D721Med (cell line): ENCODE measurements around the gene UGT1A4.
"Not testable (repeated sequence)": the region's sequence is repeated elsewhere in the genome, so short reads cannot be mapped to it uniquely, and the experiment has no call there.

ENCODE experiments used
- DNase-seq: peaks from one replicate; pipeline ENCODE4 v3.0.0; 2011; ENCODE audit warnings: low spot score; ENCODE audit not compliant: insufficient read length
- FAIRE-seq: peaks from 2 replicates; lab custom pipeline; 2011; peaks lifted over from hg19 to GRCh38; lab: Jason Lieb, UNC
- CTCF ChIP-seq: IDR thresholded peaks from 2 replicates; pipeline ENCODE4 v1.5.1; 2012; ENCODE audit warnings: mild to moderate bottlenecking, control low read depth; ENCODE audit not compliant: insufficient read depth; ENCODE audit errors: missing control alignments

Gene UGT1A4

DNA sequence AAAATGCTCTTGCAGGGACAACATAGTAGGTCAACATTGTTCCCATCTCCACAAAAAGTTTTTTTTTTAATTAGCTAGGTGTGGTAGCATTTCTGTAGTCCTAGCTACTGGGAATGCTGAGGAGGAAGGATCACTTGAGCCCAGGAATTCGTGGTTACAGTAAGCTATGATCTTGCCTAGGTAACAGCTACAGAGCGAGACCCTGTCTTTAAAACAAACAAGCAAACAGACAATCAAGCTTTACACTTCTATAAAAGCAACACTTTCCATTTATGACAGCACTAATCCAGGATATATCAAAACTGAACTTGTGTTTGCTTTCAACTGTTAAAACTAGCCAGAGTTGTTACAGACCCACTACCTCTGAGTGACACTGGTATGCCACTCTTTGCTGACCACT lies 22.3 kb downstream of the UGT1A4 start:
- no peak for DNase-seq
- TF ChIP-seq CTCF, result no peak
- FAIRE-seq, result no peak

DNA sequence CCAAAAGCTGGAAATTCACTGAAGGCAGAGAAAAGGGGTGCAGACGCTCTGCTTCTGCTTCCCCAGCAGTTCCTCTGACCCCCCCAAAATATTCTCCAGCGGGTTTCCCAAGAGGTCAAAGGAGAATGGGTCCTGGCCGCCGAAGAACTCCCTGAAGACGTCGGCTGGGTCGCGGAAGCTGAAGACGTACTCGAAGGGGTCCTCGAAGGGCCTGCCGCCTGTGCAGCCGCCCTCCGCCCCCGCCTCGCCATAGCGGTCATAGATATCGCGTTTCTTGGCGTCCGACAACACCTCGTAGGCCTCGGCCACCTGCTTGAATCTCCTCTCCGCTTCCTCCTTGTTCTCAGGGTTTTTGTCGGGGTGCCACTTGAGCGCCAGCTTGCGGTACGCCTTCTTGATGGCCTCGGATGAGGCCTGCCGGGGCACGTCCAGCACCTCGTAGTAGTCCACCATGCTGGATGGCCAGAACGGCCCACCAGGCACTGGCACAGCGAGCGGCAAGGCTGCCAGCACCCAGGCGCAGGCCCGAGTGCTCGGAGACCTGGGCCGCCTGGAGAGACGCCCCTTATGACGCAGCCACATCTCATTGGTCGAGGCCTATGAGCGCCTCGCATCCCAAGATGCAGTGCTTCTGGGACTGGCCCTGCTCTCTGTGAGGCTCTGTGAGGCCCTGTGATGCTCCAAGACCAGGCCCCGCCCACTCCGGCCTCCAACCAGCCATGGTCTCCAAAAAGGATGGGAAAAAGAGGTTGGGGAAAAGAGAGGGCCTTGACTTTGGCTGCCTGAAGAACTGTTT lies 25.1 kb downstream of the UGT1A4 start:
- no peak for TF ChIP-seq CTCF
- no peak for DNase-seq
- no peak for FAIRE-seq

DNA sequence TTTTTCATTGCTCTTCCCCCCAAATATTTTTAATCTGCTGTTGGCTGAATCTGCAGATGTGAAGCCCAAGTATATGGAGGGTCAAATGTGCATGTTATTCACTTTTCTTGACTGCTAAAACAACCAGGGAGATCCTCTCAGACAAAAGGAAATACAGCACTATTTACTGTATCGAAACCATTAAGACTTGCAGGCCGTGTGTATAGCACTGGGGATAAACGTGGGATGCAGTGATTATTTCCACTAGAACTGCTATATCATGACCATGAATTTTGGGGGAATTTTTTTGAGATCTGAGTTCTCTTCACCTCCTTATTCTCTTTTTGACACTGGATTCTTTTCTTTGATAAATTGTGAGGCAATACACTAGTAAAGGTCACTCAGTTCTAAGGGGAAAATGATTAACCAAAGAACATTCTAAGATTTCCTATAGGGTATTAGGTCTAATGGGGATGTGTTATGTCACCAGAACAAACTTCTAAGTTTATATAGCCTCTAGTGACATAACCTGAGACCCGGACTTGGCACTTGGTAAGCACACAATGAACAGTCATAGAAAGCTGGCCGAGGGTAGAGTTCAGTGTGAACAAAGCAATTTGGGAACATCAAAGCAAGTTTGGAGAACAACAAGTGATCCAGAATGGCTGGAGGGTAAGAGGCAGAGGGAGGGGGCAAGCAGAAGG lies 26.7 kb downstream of the UGT1A4 start:
- no peak for TF ChIP-seq CTCF
- no peak for DNase-seq
- no peak for FAIRE-seq

DNA sequence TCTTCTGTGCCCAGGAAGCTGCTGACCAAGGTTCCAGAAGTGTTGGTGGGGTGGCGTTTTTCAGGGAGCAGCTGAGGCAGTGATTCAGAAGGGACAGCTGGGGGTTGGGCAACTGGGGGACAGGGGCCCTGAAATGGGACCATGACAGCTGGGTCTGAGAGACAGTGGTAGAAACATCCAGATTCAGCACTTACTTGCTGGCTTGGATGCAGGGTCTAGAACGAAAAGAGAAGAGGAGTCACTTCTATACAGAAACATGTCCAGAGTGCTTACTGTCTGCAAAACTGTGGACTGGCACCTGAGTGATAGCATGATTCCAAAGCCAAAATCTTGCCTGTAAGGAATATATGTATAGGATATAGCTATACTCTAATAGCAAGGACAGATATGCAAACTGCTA lies 27.3 kb downstream of the UGT1A4 start:
- not testable (repeated sequence) for DNase-seq, FAIRE-seq

DNA sequence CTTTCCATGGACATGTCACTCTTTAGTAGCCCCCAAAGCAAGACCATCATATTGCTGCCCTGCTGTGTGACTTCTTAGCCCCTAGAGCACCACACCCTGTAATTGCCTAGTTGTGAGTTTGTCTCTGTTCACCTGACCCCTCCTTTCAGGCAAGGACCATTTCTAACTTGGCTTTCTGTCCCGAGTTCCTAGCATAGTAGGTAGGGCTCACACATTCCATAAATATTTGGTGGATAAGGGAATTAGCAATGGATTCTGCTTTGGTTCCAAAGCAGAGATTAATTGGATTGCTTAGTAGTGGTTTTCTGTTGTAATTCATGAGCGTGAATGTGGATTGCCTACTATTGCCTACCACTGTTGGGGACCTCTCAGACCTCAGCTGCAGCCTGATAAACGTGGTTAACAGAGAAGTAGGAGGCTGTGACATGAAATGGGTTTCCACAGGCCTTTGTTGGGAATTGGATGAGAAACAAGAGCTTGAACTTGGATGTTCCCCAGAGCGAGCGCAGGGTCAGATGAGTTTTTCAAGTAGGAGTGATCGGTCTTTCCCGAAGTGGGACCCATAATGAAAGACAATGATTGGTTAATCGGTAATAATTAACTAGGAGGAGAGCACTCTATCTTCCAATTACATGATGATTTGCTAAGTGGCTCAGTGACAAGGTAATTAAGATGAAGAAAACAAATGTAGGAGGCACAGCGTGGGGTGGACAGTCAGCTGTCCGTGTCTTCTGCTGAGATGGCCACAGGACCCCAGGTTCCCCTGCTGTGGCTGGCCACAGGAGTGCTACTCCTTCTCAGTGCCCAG lies 28.1 kb downstream of the UGT1A4 start:
- FAIRE-seq, result no peak
- TF ChIP-seq CTCF, result no peak
- no peak for DNase-seq

- TF ChIP-seq CTCF, result no peak
- FAIRE-seq (no peak), DNase-seq (no peak)
Measured at GRCh38 chr2:233747283-233747544, 28.7 kb downstream of the UGT1A4 start.

DNA sequence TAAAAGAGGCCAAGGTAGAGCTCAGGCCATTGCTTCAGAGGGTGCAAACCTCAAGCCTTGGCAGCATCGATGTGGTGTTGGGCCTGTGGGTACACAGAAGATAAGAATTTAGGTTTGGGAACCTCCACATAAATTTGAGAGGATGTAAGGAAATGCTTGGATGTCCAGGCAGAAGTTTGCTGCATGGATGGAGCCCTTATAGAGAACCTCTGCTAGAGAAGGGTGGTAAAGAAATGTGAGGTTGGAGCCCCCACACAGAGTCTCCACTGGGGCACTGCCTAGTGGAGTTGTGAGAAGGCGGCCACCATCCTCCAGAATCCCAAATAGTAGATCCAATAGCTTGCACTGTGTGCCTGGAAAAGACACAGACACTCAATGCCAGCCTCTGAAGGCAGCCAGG lies 32.2 kb downstream of the UGT1A4 start:
- DNase-seq, result not testable (repeated sequence)

DNA sequence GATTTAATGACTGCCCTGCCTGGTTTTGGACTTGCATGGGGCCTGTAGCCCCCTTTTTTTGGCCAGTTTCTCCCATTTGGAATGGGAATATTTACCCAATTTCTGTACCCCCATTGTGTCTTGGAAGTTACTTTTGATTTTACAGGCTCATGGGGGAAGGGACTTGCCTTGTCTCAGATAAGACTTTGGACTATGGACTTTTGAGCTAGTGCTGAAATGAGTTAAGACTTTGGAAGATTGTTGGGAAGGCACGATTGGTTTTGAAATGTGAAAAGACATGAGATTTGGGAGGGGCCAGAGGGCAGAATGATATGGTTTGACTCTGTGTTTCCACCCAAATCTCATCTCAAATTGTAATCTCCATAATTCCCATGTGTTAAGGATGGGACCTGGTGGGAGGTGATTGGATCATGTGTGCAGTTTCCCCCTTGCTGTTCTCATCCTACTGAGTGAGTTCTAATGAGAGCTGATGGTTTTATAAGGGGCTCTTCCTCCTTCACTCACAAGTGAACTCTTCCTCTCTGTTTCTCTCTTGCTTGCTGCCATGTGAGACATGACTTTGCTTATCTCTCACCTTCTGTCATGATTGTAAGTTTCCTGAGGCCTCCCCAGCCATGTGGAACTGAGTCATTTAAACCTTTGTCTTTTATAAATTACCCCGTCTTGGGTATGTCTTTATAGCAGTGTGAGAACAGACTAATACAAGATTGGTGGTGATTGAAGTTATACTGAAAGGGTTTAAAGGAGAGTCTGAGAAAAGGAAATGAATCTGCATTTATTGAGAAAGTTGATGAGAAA lies 32.9 kb downstream of the UGT1A4 start:
- not testable (repeated sequence) for FAIRE-seq, DNase-seq

More for the DNA sequence above, 32.2 kb downstream of the UGT1A4 start:
- FAIRE-seq, result not testable (repeated sequence)
